HL-60 (cell line): ENCODE results near the gene CNGA4.

Source experiments
- DNase-seq, 2 experiments: peaks; one replicate each; pipeline ENCODE4 v3.0.0-alpha.2; 2010 to 2020; ENCODE audit warnings: low read depth in 1 of 2, low spot score in 1 of 2
- H3K27ac ChIP-seq: fragments of 250-450 bp; sonication (Bioruptor Pico); replicated peaks from 2 replicates; pipeline ENCODE4 v1.5.1; 2020; ENCODE audit warnings: mild to moderate bottlenecking, moderate library complexity
- H3K27me3 ChIP-seq: fragments of 250-450 bp; sonication (Bioruptor Pico); 2 replicates; pipeline ENCODE4 v1.5.1; 2021; ENCODE audit warnings: mild to moderate bottlenecking, moderate library complexity; ENCODE audit not compliant: insufficient read depth, poor library complexity, severe bottlenecking
- H3K4me3 ChIP-seq: replicated peaks from 2 replicates; pipeline ENCODE4 v1.5.1; 2011; ENCODE audit warnings: mild to moderate bottlenecking, control low read depth, low read length; ENCODE audit not compliant: insufficient read depth
- GABPA ChIP-seq: IDR thresholded peaks from 2 replicates; pipeline ENCODE4 v1.6.1; 2012; ENCODE audit warnings: low read depth
- POLR2AphosphoS5 ChIP-seq: IDR thresholded peaks from 2 replicates; pipeline ENCODE4 v1.6.1; 2012; ENCODE audit warnings: low read depth
- SPI1 ChIP-seq: IDR thresholded peaks from 2 replicates; pipeline ENCODE4 v1.6.1; 2012; ENCODE audit warnings: low read depth, mild to moderate bottlenecking, borderline replicate concordance
- TF ChIP-seq, protein P1 (sequence below): IDR thresholded peaks from one replicate; pipeline ENCODE4 v1.5.1; 2011; ENCODE audit warnings: low read length, control low read depth, inconsistent platforms; ENCODE audit not compliant: insufficient read depth
- TF ChIP-seq, protein P2 (sequence below): IDR thresholded peaks from 2 replicates; pipeline ENCODE4 v1.6.1; 2012; ENCODE audit warnings: low read depth; ENCODE audit not compliant: insufficient replicate concordance

Gene CNGA4

DNA sequence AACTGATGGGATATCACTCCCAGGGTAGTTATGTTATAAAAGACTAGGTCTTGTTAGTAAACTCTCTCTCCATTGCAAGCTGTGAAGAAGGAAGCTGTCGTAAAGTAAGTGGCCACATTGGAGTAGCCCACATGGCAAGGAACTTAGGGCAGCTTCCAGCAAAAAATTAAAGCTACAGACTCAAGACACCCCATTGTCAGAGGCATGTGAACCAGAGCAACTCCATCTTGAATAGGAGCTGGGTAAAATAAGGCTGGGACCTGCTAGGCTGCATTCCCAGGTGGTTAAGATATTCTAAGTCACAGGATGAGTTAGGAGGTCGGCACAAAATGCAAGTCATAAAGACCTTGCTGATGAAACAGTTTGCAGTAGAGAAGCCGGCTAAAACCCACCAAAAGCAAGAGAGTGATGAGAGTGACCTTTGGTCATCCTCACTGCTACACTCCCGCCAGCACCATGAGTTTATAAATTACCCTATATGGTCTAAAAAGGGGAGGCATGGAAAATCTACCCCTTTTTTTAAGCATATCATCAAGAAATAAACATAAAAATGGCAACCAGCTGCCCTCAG, 44.6 kb downstream of the CNGA4 start:
- no peaks in the 10 kb centered on the region for H3K27me3 ChIP-seq
- TF ChIP-seq, protein P1, sequence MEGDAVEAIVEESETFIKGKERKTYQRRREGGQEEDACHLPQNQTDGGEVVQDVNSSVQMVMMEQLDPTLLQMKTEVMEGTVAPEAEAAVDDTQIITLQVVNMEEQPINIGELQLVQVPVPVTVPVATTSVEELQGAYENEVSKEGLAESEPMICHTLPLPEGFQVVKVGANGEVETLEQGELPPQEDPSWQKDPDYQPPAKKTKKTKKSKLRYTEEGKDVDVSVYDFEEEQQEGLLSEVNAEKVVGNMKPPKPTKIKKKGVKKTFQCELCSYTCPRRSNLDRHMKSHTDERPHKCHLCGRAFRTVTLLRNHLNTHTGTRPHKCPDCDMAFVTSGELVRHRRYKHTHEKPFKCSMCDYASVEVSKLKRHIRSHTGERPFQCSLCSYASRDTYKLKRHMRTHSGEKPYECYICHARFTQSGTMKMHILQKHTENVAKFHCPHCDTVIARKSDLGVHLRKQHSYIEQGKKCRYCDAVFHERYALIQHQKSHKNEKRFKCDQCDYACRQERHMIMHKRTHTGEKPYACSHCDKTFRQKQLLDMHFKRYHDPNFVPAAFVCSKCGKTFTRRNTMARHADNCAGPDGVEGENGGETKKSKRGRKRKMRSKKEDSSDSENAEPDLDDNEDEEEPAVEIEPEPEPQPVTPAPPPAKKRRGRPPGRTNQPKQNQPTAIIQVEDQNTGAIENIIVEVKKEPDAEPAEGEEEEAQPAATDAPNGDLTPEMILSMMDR: no peak
- TF ChIP-seq POLR2AphosphoS5 (no peak), GABPA (no peak), SPI1 (no peak)
- TF ChIP-seq, protein P2, sequence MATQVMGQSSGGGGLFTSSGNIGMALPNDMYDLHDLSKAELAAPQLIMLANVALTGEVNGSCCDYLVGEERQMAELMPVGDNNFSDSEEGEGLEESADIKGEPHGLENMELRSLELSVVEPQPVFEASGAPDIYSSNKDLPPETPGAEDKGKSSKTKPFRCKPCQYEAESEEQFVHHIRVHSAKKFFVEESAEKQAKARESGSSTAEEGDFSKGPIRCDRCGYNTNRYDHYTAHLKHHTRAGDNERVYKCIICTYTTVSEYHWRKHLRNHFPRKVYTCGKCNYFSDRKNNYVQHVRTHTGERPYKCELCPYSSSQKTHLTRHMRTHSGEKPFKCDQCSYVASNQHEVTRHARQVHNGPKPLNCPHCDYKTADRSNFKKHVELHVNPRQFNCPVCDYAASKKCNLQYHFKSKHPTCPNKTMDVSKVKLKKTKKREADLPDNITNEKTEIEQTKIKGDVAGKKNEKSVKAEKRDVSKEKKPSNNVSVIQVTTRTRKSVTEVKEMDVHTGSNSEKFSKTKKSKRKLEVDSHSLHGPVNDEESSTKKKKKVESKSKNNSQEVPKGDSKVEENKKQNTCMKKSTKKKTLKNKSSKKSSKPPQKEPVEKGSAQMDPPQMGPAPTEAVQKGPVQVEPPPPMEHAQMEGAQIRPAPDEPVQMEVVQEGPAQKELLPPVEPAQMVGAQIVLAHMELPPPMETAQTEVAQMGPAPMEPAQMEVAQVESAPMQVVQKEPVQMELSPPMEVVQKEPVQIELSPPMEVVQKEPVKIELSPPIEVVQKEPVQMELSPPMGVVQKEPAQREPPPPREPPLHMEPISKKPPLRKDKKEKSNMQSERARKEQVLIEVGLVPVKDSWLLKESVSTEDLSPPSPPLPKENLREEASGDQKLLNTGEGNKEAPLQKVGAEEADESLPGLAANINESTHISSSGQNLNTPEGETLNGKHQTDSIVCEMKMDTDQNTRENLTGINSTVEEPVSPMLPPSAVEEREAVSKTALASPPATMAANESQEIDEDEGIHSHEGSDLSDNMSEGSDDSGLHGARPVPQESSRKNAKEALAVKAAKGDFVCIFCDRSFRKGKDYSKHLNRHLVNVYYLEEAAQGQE: no peak

DNA sequence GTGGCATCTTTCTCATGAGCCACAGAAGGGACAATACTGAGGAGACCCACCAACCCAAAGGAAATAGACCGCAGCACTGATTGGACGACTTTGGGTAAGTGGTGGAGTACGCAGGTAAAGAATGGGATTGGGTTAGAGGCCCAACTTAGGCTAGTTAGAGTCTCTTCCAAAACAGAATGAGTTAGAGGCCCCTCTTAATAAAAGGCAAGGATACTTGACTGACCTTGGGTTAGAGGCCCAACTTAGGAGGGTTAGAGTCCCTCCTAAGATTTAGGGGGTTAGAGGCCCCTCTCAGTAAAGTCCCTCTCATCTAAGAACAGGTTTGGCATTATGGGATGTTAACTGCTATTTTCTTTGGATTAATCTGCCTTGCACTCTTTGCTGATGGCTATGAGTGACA, 45.4 kb downstream of the CNGA4 start:
- TF ChIP-seq SPI1 (no peak), GABPA (no peak), POLR2AphosphoS5 (no peak)
- TF ChIP-seq, protein P2: no peak
- no peak overlapping the region for H3K4me3 ChIP-seq
- H3K27ac ChIP-seq: no peak overlapping the region
- no peak for DNase-seq
- no peaks in the 10 kb centered on the region for H3K27me3 ChIP-seq

More for the DNA sequence above, 44.6 kb downstream of the CNGA4 start:
- Histone ChIP-seq H3K27ac (no peak overlapping the region), H3K4me3 (no peak overlapping the region)
- no peak for DNase-seq

- TF ChIP-seq, protein P1: no peak
- TF ChIP-seq GABPA (no peak), POLR2AphosphoS5 (no peak), SPI1 (no peak)
- TF ChIP-seq, protein P2: no peak
- H3K27ac ChIP-seq: no peak overlapping the region
- DNase-seq: no peak
- H3K27me3 ChIP-seq: peaks cover 3% of the 10 kb centered on the region
- no peak overlapping the region for H3K4me3 ChIP-seq
Observed at GRCh38 chr11:6285019-6285418, 46.1 kb downstream of the CNGA4 start.
